Suprapubic skin (tissue), 4 donors: ENCODE results near the gene ENAH. TPM values are rescaled to one million over a fixed set of nuclear protein-coding genes. Genes with fewer than 3 reads are reported as not detected.

ENCODE experiments used
- DNase-seq, 2 donors: peaks; one replicate each; pipeline ENCODE4 v3.0.0-alpha.2; 2019; ENCODE audit warnings: low spot score in 2 of 2
- H3K27ac ChIP-seq: fragments of 200-600 bp; sonication (generic); one replicate; pipeline ENCODE4 v1.5.1; 2019
- H3K27me3 ChIP-seq: fragments of 200-600 bp; sonication (generic); one replicate; pipeline ENCODE4 v1.5.1; 2019
- H3K36me3 ChIP-seq: fragments of 200-600 bp; sonication (generic); one replicate; pipeline ENCODE4 v1.5.1; 2019
- H3K4me1 ChIP-seq: fragments of 200-600 bp; sonication (generic); one replicate; pipeline ENCODE4 v1.5.1; 2019
- H3K4me3 ChIP-seq: fragments of 200-600 bp; sonication (generic); one replicate; pipeline ENCODE4 v1.5.1; 2019; ENCODE audit warnings: mild to moderate bottlenecking
- H3K9me3 ChIP-seq: fragments of 200-600 bp; sonication (generic); one replicate; pipeline ENCODE4 v1.5.1; 2019
- EP300 ChIP-seq: sonication (generic); formaldehyde crosslinking; IDR thresholded peaks from one replicate; pipeline ENCODE4 v1.6.1; 2017; ENCODE audit warnings: antibody characterized with exemption
- POLR2A ChIP-seq, 2 donors: fragments of 450-650 bp; IDR thresholded peaks; one replicate each; pipeline ENCODE4 v1.6.1; 2017; ENCODE audit warnings: antibody characterized with exemption in 2 of 2, mild to moderate bottlenecking in 2 of 2, moderate library complexity in 2 of 2
- POLR2AphosphoS5 ChIP-seq, 3 donors: sonication (generic); formaldehyde crosslinking; IDR thresholded peaks; one replicate each; pipeline ENCODE4 v1.6.1; 2017; ENCODE audit warnings: antibody characterized with exemption in 3 of 3
- WGBS: methylation state at CpG from one replicate; pipeline ENCODE4 v1.1.5; 2018; 5-methylcytosine and 5-hydroxymethylcytosine counted together
- total RNA-seq, 4 donors: library from RNA; depleted of rRNA; stranded (reverse); fragments of >200 nt; gene quantifications; one replicate each; pipeline ENCODE4 v1.1.0, GENCODE V29; 2016
- TF ChIP-seq, protein P1 (sequence below), 2 donors: fragments of 200-600 bp in 1 of 2; fragments of 450-650 bp in 1 of 2; sonication (generic) in 1 of 2; IDR thresholded peaks; one replicate each; pipeline ENCODE4 v1.5.1; 2016 to 2019; ENCODE audit warnings: antibody characterized with exemption in 2 of 2, mild to moderate bottlenecking in 1 of 2, moderate library complexity in 1 of 2

The ENAH gene
- total RNA-seq, 4 donors from 2014 or later, result 33.5 to 44.6 (median 41.8) TPM

DNA sequence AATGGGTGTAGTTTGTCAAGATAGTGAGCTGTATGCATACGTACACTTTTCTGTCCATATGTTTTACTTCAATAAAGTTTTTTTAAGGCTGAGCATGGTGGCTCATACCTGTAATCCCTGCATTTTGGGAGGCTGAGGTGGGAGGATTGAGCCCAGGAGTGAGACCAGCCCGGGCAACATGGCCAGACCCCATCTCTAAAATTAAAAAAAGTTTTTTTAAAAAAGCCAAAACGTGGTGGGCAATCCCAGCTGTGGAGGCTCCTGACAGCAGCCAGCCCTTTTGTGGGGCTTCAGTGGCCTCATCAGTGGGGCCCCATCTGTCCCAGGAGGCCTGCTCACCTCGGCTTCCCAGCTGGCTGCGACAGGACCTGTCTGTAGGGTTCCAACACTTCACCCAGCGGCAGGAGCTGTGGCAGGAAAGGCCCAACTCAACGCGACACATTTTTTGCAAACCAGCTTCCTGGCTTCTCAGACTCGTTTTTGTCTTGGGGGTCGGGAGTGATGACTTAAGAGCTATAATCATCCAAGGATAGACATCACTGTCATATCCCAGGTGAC is 168.2 kb downstream of the ENAH start:
- WGBS, result 76% methylated on average over 10 of the region's 10 CpGs
- no peak for TF ChIP-seq POLR2A (IDR thresholded peaks at IDR 0.05)
- TF ChIP-seq POLR2AphosphoS5 (IDR thresholded peaks at IDR 0.05), result no peak

DNA sequence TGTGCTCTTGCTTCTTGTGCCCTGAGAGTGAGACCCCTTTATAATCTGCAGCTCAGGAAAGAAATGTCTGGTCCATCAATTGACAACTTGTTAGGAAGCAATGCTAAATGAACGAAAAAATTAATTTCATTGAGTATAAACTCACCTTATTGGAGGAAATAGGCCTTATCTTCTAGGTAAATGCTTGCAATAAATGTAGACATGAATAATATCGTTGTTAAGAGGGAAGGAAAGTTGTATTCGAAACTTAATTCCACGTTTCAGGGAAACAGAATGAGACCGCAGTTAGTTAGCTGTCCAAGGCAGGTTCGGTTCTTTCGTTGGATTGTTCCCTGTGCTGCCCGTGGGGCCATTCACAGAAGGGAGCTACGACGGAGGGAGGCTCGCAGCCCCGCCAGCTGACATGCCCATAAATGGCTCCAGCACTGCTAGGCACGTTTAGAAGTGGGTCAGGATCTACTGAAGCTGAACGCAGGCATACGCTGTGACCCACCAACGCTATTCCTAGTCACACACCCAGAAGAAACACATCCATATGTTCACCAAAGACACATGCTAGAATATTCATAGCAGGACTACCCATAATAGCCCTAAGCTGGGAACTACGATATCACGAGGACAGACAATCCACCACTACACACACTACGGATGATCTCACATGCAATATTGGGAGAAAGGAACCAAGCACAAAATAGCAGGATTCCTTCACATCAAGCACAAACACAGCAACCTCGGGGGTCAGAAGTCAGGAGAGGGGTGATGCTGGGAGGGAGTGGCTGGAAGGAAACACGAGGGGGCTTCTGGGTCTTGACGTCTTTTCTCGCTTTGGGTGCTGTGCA is 168.9 kb downstream of the ENAH start:
- H3K36me3 ChIP-seq, result no peaks in the 10 kb centered on the region
- no peak overlapping the region for H3K4me3 ChIP-seq
- peaks cover 3% of the 10 kb centered on the region for H3K4me1 ChIP-seq
- H3K27me3 ChIP-seq, result no peaks in the 10 kb centered on the region
- DNase-seq, result peak in 1 of 2 donors; percentile 61
- 72% methylated on average over 23 of the region's 23 CpGs for WGBS
- no peak overlapping the region for H3K27ac ChIP-seq
- no peak for TF ChIP-seq POLR2AphosphoS5 (IDR thresholded peaks at IDR 0.05)
- TF ChIP-seq EP300, result no peak
- TF ChIP-seq POLR2A (IDR thresholded peaks at IDR 0.05), result no peak
- TF ChIP-seq, protein P1, sequence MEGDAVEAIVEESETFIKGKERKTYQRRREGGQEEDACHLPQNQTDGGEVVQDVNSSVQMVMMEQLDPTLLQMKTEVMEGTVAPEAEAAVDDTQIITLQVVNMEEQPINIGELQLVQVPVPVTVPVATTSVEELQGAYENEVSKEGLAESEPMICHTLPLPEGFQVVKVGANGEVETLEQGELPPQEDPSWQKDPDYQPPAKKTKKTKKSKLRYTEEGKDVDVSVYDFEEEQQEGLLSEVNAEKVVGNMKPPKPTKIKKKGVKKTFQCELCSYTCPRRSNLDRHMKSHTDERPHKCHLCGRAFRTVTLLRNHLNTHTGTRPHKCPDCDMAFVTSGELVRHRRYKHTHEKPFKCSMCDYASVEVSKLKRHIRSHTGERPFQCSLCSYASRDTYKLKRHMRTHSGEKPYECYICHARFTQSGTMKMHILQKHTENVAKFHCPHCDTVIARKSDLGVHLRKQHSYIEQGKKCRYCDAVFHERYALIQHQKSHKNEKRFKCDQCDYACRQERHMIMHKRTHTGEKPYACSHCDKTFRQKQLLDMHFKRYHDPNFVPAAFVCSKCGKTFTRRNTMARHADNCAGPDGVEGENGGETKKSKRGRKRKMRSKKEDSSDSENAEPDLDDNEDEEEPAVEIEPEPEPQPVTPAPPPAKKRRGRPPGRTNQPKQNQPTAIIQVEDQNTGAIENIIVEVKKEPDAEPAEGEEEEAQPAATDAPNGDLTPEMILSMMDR (IDR thresholded peaks at IDR 0.05), result no peak
- no peaks in the 10 kb centered on the region for H3K9me3 ChIP-seq

More for the DNA sequence above, 168.2 kb downstream of the ENAH start:
- Histone ChIP-seq H3K9me3 (no peaks in the 10 kb centered on the region), H3K36me3 (no peaks in the 10 kb centered on the region), H3K27me3 (no peaks in the 10 kb centered on the region), H3K4me3 (no peak overlapping the region), H3K4me1 (no peaks in the 10 kb centered on the region), H3K27ac (no peak overlapping the region)
- DNase-seq, result no peak

DNA sequence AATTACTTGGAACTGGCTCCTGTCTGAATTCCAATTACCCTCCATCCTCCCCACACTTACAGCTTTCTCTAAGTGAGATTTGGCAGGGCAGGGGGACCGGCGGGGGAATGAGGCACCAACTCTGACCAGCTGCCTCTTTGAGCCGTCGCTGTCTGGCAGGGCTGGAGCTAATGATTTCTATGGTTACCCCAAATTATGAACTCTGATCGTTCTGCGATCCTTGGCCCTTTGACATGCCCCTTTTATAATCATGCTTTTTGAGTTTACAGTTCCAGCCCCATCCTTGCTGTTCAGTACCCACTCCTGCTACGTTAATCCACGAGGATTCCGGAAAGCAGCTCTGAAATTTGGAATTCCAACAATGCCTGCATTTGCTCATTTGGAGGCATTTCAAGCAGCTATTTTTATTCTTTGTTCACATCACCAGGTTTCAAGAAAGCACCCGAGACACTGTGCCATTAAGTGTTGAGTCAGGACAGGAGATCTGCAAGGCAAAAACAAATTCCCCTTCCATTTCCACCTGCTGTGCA is 170.4 kb downstream of the ENAH start:
- DNase-seq, result no peak
- no peak overlapping the region for H3K27ac ChIP-seq
- 39% methylated on average over 10 of the region's 10 CpGs for WGBS
- peaks cover 3% of the 10 kb centered on the region for H3K4me1 ChIP-seq
- no peak overlapping the region for H3K4me3 ChIP-seq
- TF ChIP-seq POLR2AphosphoS5 (IDR thresholded peaks at IDR 0.05) (no peak), EP300 (no peak)
- no peaks in the 10 kb centered on the region for H3K27me3 ChIP-seq
- H3K9me3 ChIP-seq, result no peaks in the 10 kb centered on the region
- no peaks in the 10 kb centered on the region for H3K36me3 ChIP-seq

DNA sequence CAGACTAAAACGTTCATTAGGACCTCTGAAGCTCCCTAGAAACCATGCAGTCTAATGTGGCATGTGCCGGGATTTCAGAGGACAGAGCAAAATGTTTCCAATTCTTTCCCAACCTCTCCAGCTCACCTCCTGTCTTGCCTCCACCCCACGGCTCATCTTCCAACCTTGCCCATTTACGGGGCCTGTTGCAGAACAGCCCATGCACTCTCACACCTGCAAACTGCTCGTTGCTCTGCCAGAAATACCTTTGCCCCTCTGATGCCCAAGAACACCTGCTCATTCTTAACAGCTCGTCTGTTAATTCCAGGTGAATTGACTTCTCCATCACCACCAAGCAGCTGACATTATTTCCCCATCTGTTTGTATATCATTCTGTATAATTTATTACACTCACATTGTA is 171.2 kb downstream of the ENAH start:
- no peak overlapping the region for H3K4me3 ChIP-seq
- H3K9me3 ChIP-seq, result no peaks in the 10 kb centered on the region
- no peaks in the 10 kb centered on the region for H3K27me3 ChIP-seq
- H3K27ac ChIP-seq, result no peak overlapping the region
- 41% methylated on average over 6 of the region's 6 CpGs for WGBS
- no peaks in the 10 kb centered on the region for H3K36me3 ChIP-seq
- H3K4me1 ChIP-seq, result peaks cover 3% of the 10 kb centered on the region
- TF ChIP-seq POLR2A (IDR thresholded peaks at IDR 0.05) (no peak), POLR2AphosphoS5 (IDR thresholded peaks at IDR 0.05) (no peak), EP300 (no peak)
- TF ChIP-seq, protein P1 (IDR thresholded peaks at IDR 0.05), result no peak
- no peak for DNase-seq

DNA sequence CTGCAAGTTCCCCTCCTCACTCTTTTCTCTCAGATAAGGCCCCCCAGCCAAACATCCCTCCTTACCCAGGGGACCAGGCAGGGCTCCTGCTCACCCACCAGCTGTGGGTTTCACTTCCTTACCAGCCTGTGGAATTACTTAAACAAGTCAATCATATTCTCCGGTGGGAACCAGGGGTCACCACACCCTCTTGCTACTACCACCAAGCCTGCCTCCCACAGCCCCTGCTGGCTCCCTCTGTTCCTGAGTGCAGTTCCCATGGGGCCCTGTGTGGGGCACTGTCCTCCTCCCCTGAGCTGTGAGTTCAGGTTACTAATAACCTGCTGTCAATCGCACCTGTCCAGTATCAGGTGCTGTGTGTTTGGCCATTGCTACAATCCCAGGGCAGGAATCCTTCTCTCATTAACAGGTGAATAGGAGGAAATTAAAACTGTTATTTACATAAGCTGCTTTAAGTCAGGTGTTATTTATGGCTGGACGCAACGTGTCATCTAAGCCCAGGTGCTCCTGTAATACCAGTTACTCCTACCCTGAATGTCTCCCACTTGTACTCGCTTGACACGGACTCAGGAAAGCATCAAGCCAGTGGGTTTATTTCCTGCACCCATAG is 172.0 kb downstream of the ENAH start:
- TF ChIP-seq, protein P1 (IDR thresholded peaks at IDR 0.05), result peak; percentile 41 to 78
- no peak for TF ChIP-seq POLR2AphosphoS5 (IDR thresholded peaks at IDR 0.05)
- no peak for DNase-seq
- Histone ChIP-seq H3K36me3 (no peaks in the 10 kb centered on the region), H3K4me1 (peaks cover 3% of the 10 kb centered on the region), H3K9me3 (no peaks in the 10 kb centered on the region), H3K27ac (no peak overlapping the region), H3K27me3 (no peaks in the 10 kb centered on the region), H3K4me3 (no peak overlapping the region)
- WGBS, result 47% methylated on average over 6 of the region's 6 CpGs
